Measurements from ENCODE around the gene RNF34.
A peak's percentile ranks its signal among the peaks of the same experiment; 100 is the strongest.

The RNF34 gene

DNA sequence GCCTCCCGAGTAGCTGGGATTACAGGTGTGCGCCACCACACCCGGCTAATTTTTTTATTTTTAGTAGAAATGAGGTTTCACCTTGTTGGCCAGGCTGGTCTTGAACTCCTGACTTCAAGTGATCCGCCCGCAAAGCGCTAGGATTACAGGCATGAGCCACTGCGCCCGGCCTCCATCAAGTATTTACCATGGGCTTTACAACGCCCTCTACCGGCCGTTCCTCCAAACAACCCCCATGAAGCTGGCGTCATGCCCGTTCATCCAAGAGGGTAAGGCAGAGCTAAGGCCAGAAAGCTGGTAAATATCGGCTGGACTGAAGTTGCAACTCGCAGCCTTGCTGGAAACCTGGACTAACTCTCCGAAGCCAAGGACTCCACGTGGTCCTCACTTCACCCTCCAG is 41.6 kb downstream of the RNF34 start:
- Histone ChIP-seq H2BK12ac (ENCODE audit: low read length) (no peak overlapping the region), H3K27me3 (ENCODE audit: control insufficient read depth in 3 of 3, insufficient read depth in 3 of 3, low read depth in 1 of 3, low read length in 3 of 3) (no peaks in the 10 kb centered on the region), H3K14ac (ENCODE audit: low read length) (no peak overlapping the region), H3K79me1 (ENCODE audit: low read depth, low read length) (peaks cover 5% of the 10 kb centered on the region), H3K18ac (ENCODE audit: low read length) (no peak overlapping the region), H3K9me3 (replicated peaks in 1 of 2; ENCODE audit: control insufficient read depth in 2 of 2, insufficient read depth in 1 of 2, low read depth in 1 of 2, low read length in 2 of 2) (peaks cover 7 to 16% of the 10 kb centered on the region in 2 donors), H2BK15ac (ENCODE audit: low read length) (no peak overlapping the region), H3K4me3 (ENCODE audit: low read length in 2 of 2) (no peak overlapping the region), H2AK5ac (ENCODE audit: low read depth, low read length) (no peak overlapping the region), H3K36me3 (replicated peaks in 1 of 2; ENCODE audit: control insufficient read depth in 2 of 2, insufficient read depth in 2 of 2, low read length in 2 of 2) (peaks cover 65 to 96% of the 10 kb centered on the region in 2 donors), H4K91ac (ENCODE audit: low read depth, low read length, poor library complexity) (no peak overlapping the region), H3K23ac (ENCODE audit: low read depth, low read length, poor library complexity) (no peak overlapping the region), H2BK120ac (ENCODE audit: low read depth, low read length) (no peak overlapping the region), H2AFZ (ENCODE audit: low read length) (no peak overlapping the region), H3K4me2 (ENCODE audit: insufficient read depth, low read length, poor library complexity, severe bottlenecking) (no peak overlapping the region), H3K4me1 (ENCODE audit: control insufficient read depth in 2 of 2, insufficient read depth in 1 of 2, low read depth in 1 of 2, low read length in 2 of 2) (no peaks in the 10 kb centered on the region), H2BK5ac (ENCODE audit: low read length) (no peak overlapping the region), H4K8ac (ENCODE audit: low read depth, low read length) (no peak overlapping the region), H3K4ac (ENCODE audit: low read length) (no peak overlapping the region), H3K27ac (replicated peaks; ENCODE audit: low read length) (no peak overlapping the region), H3K9ac (ENCODE audit: low read depth, low read length, poor library complexity) (no peak overlapping the region)
- WGBS, 2 donors (ENCODE audit: extremely low coverage in 2 of 2, insufficient read length in 2 of 2, insufficient replicate concordance in 1 of 2) = no CpG with 5 or more reads among the region's 17 CpGs
- no peak for DNase-seq (ENCODE audit: low spot score)

DNA sequence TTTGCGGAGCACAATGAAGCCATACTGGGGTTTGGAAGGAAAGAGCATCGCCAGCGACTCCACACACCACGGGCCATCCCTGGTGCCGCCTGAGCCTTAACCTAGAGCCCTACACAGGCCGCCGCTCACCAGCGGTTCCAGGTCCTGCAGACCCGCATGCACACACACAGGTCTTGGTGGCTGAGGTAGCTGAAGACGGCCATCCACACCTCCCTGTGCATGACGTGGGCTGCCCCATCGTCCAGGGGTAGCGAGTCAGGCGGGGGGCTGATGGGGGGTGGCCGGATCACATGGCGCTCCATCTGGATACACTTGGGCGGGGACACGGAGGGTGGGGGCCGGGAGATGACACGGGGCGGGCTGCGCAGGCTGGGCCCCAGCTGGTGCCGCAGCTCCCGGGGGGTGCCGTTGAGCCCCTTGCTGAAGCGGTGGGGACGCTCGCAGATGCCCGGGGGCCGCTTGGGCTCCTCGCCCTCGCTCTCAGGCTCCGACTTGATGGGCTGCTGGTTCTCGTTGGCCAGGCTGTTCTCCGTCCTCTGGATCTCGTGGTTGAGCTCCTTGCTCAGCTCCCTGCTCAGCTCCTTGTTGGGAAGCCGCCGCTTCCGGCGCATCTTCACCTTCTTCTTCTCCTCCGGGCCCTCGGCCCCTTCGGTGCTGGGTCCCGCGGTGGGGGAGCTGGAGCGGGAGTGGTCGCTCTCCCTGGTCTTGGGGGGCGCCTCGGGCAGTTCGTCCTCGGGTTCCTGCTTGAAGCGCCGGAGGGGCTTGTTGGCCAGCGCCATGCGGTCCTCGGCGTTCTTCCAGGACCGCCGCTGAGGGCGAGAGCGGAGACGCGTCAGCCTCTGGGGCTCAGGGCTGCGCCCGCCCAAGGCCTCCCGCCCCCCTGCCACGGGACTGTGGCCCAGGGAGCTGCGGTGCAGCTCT is 42.4 kb downstream of the RNF34 start:
- Histone ChIP-seq H2BK5ac (ENCODE audit: low read length) (no peak overlapping the region), H2BK15ac (ENCODE audit: low read length) (no peak overlapping the region), H2AFZ (ENCODE audit: low read length) (no peak overlapping the region), H3K4me3 (ENCODE audit: low read length in 2 of 2) (no peak overlapping the region), H3K9me3 (replicated peaks in 1 of 2; ENCODE audit: control insufficient read depth in 2 of 2, insufficient read depth in 1 of 2, low read depth in 1 of 2, low read length in 2 of 2) (peaks cover 4 to 9% of the 10 kb centered on the region in 2 donors), H3K18ac (ENCODE audit: low read length) (peak overlapping the region; percentile 11), H3K79me1 (ENCODE audit: low read depth, low read length) (peaks cover 5% of the 10 kb centered on the region), H3K4me2 (ENCODE audit: insufficient read depth, low read length, poor library complexity, severe bottlenecking) (no peak overlapping the region), H4K8ac (ENCODE audit: low read depth, low read length) (no peak overlapping the region), H4K91ac (ENCODE audit: low read depth, low read length, poor library complexity) (no peak overlapping the region), H3K14ac (ENCODE audit: low read length) (no peak overlapping the region), H2BK120ac (ENCODE audit: low read depth, low read length) (no peak overlapping the region), H3K27ac (replicated peaks; ENCODE audit: low read length) (no peak overlapping the region), H3K4me1 (ENCODE audit: control insufficient read depth in 2 of 2, insufficient read depth in 1 of 2, low read depth in 1 of 2, low read length in 2 of 2) (no peaks in the 10 kb centered on the region), H3K36me3 (replicated peaks in 1 of 2; ENCODE audit: control insufficient read depth in 2 of 2, insufficient read depth in 2 of 2, low read length in 2 of 2) (peaks cover 63 to 94% of the 10 kb centered on the region in 2 donors), H2AK5ac (ENCODE audit: low read depth, low read length) (peak overlapping the region; percentile 45), H3K27me3 (ENCODE audit: control insufficient read depth in 3 of 3, insufficient read depth in 3 of 3, low read depth in 1 of 3, low read length in 3 of 3) (no peaks in the 10 kb centered on the region), H3K23ac (ENCODE audit: low read depth, low read length, poor library complexity) (peak overlapping the region; percentile 65), H3K9ac (ENCODE audit: low read depth, low read length, poor library complexity) (no peak overlapping the region), H3K4ac (ENCODE audit: low read length) (no peak overlapping the region), H2BK12ac (ENCODE audit: low read length) (no peak overlapping the region)
- no peak for DNase-seq (ENCODE audit: low spot score)
- no CpG with 5 or more reads among the region's 68 CpGs for WGBS, 2 donors (ENCODE audit: extremely low coverage in 2 of 2, insufficient read length in 2 of 2, insufficient replicate concordance in 1 of 2)

DNA sequence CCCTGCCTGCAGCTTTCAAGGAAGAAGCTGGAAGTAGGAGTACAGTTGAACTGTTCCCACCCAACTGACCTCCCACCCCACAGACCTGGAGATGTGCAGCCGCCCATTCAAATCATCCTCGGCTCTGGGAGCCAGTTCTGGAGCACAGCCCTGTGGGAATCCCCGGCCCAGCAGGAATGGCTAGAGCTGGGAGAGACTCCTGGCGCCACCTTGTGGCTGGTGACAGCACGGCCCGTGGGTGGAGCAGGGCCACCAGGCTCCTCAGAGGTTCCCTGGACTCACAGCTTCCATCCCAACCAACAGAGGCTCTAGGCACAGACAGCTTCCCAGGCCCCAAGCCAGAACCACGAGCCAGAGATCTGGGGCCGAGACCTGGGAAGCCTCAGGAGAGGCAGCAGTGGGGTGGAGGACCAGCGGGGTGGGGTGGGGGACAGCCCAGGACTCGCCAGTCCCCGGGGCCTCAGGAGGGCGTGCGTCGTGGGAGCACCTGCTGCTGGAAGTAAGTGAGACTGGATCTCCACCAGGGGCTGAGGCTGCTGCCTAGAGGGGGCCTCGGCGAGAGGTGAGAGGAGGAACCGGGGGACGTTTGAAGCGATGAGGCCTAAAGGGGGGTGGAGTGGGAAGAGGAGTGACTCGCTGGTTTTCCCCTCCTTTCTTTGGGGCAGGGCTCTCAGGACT is 43.4 kb downstream of the RNF34 start:
- H3K18ac ChIP-seq (ENCODE audit: low read length) = no peak overlapping the region
- DNase-seq (ENCODE audit: low spot score) = peak; percentile 67
- no peak overlapping the region for H2BK5ac ChIP-seq (ENCODE audit: low read length)
- H3K9me3 ChIP-seq (replicated peaks in 1 of 2; ENCODE audit: control insufficient read depth in 2 of 2, insufficient read depth in 1 of 2, low read depth in 1 of 2, low read length in 2 of 2) = peaks cover 2 to 3% of the 10 kb centered on the region in 2 donors
- WGBS, 2 donors (ENCODE audit: extremely low coverage in 2 of 2, insufficient read length in 2 of 2, insufficient replicate concordance in 1 of 2) = no CpG with 5 or more reads among the region's 20 CpGs
- no peaks in the 10 kb centered on the region for H3K4me1 ChIP-seq (ENCODE audit: control insufficient read depth in 2 of 2, insufficient read depth in 1 of 2, low read depth in 1 of 2, low read length in 2 of 2)
- no peak overlapping the region for H3K4ac ChIP-seq (ENCODE audit: low read length)
- H3K4me3 ChIP-seq (ENCODE audit: low read length in 2 of 2) = no peak overlapping the region
- no peaks in the 10 kb centered on the region for H3K27me3 ChIP-seq (ENCODE audit: control insufficient read depth in 3 of 3, insufficient read depth in 3 of 3, low read depth in 1 of 3, low read length in 3 of 3)
- no peak overlapping the region for H2BK120ac ChIP-seq (ENCODE audit: low read depth, low read length)
- H3K36me3 ChIP-seq (replicated peaks in 1 of 2; ENCODE audit: control insufficient read depth in 2 of 2, insufficient read depth in 2 of 2, low read length in 2 of 2) = peaks cover 58 to 90% of the 10 kb centered on the region in 2 donors
- no peak overlapping the region for H4K8ac ChIP-seq (ENCODE audit: low read depth, low read length)
- H3K9ac ChIP-seq (ENCODE audit: low read depth, low read length, poor library complexity) = no peak overlapping the region
- H3K27ac ChIP-seq (replicated peaks; ENCODE audit: low read length) = no peak overlapping the region
- H3K4me2 ChIP-seq (ENCODE audit: insufficient read depth, low read length, poor library complexity, severe bottlenecking) = no peak overlapping the region
- peaks cover 5% of the 10 kb centered on the region for H3K79me1 ChIP-seq (ENCODE audit: low read depth, low read length)
- no peak overlapping the region for H2AK5ac ChIP-seq (ENCODE audit: low read depth, low read length)
- H2BK12ac ChIP-seq (ENCODE audit: low read length) = no peak overlapping the region
- no peak overlapping the region for H2BK15ac ChIP-seq (ENCODE audit: low read length)
- H2AFZ ChIP-seq (ENCODE audit: low read length) = no peak overlapping the region
- no peak overlapping the region for H3K23ac ChIP-seq (ENCODE audit: low read depth, low read length, poor library complexity)
- no peak overlapping the region for H4K91ac ChIP-seq (ENCODE audit: low read depth, low read length, poor library complexity)
- H3K14ac ChIP-seq (ENCODE audit: low read length) = no peak overlapping the region

Data from neuronal stem cell (in vitro differentiated cells).